Activated CD4-positive, alpha-beta T cell treated with anti-CD3 and anti-CD28 coated beads for 24 hours (primary cell): ENCODE data around the gene DCTD.

Experiments
- DNase-seq, 2 donors: peaks; one replicate each; pipeline ENCODE4 v3.0.0-alpha.2; 2020; ENCODE audit warnings: low read depth in 2 of 2

Gene DCTD

GRCh38 chr4:182917182-182918043 lies at the start of gene DCTD:
Gene DCTD, minus strand, starts transcription at chr4:182917386. Its CDS starts 1,818 bp downstream, at chr4:182915568.
- peak; percentile 70 to 71 for DNase-seq

GRCh38 chr4:182960746-182961145 lies 43.6 kb upstream of the DCTD start:
- no peak for DNase-seq

DNA sequence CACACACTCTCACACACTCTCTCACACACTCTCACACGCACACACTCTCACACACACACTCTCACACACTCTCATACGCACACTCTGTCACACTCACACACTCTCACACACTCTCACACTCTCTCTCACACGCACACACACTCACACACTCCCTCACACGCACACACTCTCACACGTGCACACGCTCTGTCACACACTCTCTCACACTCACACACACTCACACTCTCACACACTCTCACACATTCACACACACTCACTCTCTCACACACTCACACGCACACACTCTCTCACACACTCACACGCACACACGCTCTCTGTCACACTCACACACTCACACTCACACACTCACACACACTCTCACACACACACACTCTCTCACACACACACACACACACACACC lies 43.0 kb upstream of the DCTD start:
- DNase-seq = no peak

GRCh38 chr4:182955411-182955810 lies 38.2 kb upstream of the DCTD start:
- no peak for DNase-seq

- DNase-seq = no peak
These were observed 27.5 kb upstream of the DCTD start for GRCh38 chr4:182944484-182945213.

- no peak for DNase-seq
These were observed 22.5 kb upstream of the DCTD start for GRCh38 chr4:182939680-182940079.

DNA sequence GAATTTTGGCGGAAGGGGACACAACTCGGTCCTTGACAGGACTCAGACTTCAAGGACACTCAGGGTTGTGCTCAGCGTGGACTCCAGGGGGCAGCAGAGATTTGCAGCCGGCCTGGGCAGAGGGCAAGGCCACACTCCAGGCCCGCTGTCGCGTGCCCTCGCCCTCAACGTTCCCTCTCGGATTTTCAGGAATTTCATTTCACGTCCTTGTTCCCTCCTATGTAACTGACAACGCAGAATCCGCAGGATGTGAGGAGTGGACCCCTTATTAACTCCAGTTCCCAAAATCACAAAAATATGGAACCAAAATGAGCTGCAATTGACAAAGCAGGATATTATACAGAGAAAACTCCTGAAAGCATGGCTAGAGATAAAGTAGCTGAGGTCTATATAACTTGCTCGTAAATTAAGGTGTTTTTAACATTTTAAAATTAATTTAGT lies 21.0 kb upstream of the DCTD start:
- peak; percentile 52 to 60 for DNase-seq

DNA sequence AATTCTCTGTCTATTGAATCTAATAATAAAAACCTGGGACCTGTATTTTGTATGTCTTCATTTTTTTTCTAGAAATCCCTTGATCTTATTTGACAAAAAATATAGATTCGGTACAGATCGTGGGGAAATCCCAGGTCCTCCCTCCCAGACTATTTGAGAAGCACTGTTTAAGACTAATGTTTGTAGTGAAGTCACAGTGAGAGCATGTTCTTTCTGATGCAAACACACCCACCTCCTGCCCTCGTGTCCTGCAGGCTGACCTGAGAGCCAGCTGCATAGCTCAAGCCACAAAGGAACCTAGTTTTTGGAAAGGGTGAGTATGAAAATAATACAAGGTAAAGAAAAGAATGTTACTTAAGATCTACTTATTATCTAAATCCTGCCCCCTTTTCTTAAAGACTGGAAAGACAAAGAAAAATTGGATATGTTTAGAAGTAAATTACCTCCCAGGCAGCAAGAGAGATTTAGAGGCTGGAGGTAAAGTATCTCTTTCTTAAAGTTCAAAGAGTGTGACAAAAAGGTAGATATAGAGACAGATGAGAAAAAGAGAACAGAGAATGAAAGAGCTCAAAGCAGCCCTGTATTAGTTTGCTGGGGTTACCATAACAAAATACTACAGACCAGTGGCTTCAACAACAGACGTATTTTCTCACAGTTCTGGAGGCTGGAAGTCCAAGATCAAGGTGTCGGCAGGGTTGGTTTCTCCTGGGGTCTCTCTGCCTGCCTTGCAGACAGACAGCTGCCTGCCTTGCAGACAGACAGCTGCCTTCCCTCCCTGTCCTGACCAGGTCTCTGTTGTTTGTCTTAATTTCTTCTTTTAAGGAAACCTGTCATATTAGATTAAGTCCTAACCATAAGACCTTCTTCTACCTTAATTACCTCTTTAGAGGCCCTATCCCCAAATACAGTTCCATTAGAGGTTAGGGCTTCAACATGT lies 20.4 kb upstream of the DCTD start:
- no peak for DNase-seq

DNA sequence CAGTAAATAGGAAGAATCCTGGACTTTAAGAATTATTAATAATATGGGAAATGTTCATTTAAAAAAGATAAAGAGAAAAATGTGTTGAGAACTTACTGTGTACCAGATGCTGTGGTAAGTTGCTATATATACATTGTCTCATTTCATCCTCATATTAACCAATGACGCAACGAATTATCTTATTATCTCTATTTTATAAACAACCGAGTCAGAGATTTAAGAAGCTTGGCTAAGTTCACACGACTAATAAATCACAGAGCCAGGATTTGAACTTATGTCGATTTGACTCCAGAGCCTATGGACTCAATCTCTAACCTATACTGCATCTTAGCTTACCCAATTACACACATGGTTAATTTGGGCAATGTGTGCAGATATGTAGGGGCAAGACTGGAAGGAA lies 15.5 kb upstream of the DCTD start:
- no peak for DNase-seq

DNA sequence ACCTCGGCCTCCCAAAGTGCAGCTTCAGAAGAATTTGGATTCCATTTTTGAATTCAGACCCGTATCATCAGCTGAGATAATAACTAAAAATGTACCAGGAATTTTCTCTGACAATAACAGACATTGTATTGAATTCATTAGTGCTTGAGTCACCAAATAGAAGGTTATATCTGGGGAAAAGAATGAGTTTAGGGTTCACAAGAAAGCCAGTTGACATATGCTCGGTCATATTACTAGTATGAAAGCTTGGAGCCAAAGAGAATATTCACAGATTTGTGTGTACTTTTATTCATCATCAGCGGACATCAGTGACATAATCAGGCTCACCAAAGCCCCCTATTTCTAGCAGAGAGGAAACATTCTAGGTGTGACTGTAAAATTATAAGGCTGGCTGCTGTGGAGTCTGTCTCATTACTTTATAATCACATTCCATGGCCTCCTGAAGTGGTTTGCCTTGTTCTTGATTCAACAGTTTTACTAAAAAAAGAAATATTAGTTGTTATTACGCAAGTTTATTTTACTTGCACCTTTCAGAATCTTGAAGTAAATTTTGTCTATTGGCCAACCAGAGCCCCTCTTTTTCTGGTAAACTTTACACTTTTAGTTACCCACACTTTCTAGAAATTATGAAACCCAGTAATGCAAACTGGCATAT lies 14.6 kb upstream of the DCTD start:
- no peak for DNase-seq

DNA sequence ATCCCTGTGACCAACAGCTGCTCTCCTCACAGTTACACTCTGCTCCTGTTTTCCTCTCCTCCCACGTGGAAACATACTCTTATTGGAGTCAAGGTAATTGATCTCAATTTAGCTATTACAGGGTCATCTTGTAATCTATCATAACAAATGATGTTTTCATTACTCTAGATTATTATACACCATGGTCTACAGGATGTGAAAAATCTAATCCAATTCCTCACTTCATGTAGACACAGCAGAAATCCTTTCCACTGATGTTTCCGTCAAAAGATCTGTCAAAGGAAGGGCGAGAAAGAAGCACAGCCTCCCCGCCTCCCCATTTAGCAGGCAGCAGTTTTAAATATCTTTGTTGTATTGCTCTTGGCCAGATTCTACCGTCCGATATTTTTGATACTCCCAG lies 13.7 kb upstream of the DCTD start:
- no peak for DNase-seq

GRCh38 chr4:182929296-182929695 lies 12.1 kb upstream of the DCTD start:
- no peak for DNase-seq

GRCh38 chr4:182928061-182928460 lies 10.9 kb upstream of the DCTD start:
- DNase-seq = no peak

DNA sequence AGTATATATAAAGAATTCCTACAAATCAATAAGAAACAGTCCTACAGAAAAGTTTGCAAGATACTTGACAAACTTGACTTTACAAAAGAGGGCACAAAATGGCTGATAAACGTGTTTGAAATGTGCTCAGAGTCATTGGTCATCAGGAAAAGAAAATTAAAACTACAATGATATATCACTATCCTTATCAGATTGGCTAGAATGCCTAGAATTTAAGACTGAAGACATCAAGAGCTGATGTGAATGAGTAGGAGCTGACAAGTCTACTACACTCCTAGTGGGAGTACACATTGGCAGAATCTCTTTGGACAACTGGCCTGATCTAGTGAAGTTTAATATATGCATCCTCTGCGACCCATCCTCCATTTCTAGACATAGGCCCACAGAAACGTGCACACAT lies 10.3 kb upstream of the DCTD start:
- DNase-seq = no peak

- DNase-seq = no peak
These were observed 8.7 kb upstream of the DCTD start for GRCh38 chr4:182925855-182926254.

- peak; percentile 26 for DNase-seq
These were observed 8.1 kb upstream of the DCTD start for GRCh38 chr4:182925298-182925757.

DNA sequence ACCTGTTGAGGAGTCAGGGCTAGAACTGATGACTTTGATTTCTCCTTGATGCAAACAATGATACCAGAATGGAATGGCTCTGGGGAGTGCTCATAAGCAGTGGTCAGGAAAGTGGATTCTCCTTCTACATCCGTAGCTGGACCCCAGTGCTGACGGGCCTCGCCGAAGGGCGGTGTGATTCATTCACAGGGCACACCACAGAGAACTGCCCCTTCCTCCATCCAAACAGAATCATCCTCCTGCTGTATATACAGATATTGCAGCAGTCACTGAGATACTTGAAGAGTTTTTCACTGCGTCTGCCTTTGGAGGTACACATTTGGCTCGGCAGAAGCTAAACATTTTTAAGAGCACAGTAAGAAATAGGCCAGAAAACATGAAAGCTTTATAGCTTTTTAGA lies 7.3 kb upstream of the DCTD start:
- no peak for DNase-seq

DNA sequence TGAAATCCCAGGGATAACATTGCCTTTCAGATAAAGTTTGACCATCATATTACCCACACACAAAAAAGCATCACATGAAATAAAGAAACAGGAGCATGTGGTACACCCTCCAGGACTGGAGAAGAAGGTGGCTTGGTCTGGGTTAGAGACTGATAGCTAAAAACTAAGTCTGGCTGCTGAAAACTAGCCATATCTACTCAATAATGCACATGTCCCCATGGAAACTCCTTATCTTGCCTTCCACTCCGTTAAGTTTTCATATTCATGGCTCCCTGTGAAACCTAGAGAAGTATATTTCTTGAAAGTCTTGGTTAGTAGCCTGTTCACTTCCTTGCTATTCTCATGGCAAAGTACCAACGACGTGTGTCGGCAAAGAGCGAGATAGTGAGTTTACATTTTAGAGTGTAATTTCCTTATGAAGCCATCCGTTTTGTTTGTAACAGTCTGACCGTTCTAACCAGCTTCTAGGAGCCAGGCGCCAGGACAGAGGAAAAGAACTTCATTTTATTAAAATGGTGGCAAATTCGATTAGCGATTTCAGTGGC lies 6.7 kb upstream of the DCTD start:
- DNase-seq = no peak

DNA sequence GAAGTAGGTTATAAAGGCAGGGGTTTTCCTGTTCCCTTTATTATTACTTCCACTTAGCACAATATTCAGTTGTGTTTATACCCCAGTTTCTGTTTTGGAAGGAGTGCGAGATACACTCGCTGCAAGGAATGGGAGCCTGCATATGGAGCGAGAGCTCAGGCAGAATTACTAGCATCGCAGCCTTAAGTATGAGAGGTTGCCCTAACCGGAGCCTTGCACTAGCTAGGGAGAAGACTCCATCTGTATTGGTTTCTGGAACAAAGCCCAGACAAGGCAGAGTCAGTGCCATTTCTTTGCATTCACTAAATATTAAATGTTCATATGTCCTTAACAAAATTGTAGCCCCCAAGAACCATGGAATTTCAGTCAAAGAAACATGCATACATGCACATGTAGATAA lies 6.2 kb upstream of the DCTD start:
- DNase-seq = no peak

DNA sequence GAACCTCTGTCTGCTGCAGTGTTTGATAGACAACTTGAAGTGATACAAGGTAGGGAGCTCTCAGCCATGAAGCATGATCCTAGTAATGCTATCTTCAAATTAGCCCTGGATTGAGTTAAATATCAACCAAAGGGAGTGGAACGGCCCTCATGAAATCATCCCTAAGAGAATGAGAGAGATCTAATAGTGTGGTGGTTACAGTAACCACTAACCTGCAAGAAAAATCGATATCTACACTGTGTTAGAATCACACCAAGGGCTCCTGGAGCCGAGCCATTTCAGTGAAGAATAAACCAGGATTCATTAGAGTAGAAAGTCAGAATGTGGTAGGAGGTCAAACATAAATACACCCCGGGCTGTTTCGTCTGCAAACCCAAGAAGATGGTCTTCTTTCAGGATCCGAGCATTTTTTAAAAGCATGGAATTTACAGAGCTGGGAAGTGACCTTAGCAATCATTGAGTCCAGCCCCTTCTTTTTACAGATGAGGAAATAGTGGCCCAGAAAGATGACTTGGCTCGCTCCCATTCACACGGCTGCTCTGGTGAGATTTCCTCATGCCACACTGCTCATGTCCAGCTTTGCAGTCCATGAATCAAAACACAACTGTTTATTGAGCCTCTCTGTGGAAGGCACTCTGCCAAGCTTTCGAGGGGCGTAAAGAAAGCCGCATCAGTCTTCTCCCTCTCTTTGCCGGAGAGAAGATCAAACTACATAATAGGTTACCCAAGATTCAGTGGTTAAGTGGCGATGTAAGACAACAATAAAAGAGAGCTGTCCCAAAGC lies 5.5 kb upstream of the DCTD start:
- no peak for DNase-seq
